ENCODE measurements around the gene USP22.

The USP22 gene

GRCh38 chr17:21021208-21021803 lies 21.5 kb downstream of the USP22 start:
- no peak for DNase-seq (ENCODE audit: low read depth, low spot score)

- no peak for DNase-seq (ENCODE audit: low read depth, low spot score)
Observed at GRCh38 chr17:21020622-21021021, 22.2 kb downstream of the USP22 start.

GRCh38 chr17:21019976-21020586 lies 22.7 kb downstream of the USP22 start:
- no peak for DNase-seq (ENCODE audit: low read depth, low spot score)

GRCh38 chr17:21018894-21019293 lies 23.9 kb downstream of the USP22 start:
- no peak for DNase-seq (ENCODE audit: low read depth, low spot score)

GRCh38 chr17:21017861-21018260 lies 24.9 kb downstream of the USP22 start:
- no peak for DNase-seq (ENCODE audit: low read depth, low spot score)

- no peak for DNase-seq (ENCODE audit: low read depth, low spot score)
Observed at GRCh38 chr17:21017256-21017655, 25.6 kb downstream of the USP22 start.

- no peak for DNase-seq (ENCODE audit: low read depth, low spot score)
Observed at GRCh38 chr17:21016826-21017225, 26.0 kb downstream of the USP22 start.

GRCh38 chr17:21015564-21015963 lies 27.2 kb downstream of the USP22 start:
- DNase-seq (ENCODE audit: low read depth, low spot score): no peak

- no peak for DNase-seq (ENCODE audit: low read depth, low spot score)
Observed at GRCh38 chr17:21014498-21014897, 28.3 kb downstream of the USP22 start.

GRCh38 chr17:21013983-21014382 lies 28.8 kb downstream of the USP22 start:
- no peak for DNase-seq (ENCODE audit: low read depth, low spot score)

GRCh38 chr17:21012736-21013135 lies 30.1 kb downstream of the USP22 start:
- DNase-seq (ENCODE audit: low read depth, low spot score): no peak

- no peak for DNase-seq (ENCODE audit: low read depth, low spot score)
Observed at GRCh38 chr17:21010705-21011596, 31.9 kb downstream of the USP22 start.

GRCh38 chr17:21008992-21009671 lies 33.7 kb downstream of the USP22 start:
- DNase-seq (ENCODE audit: low read depth, low spot score): no peak

GRCh38 chr17:21008160-21008915 lies 34.5 kb downstream of the USP22 start:
- DNase-seq (ENCODE audit: low read depth, low spot score): no peak

- DNase-seq (ENCODE audit: low read depth, low spot score): no peak
Observed at GRCh38 chr17:21007646-21008045, 35.2 kb downstream of the USP22 start.

GRCh38 chr17:21005803-21006202 lies 37.0 kb downstream of the USP22 start:
- no peak for DNase-seq (ENCODE audit: low read depth, low spot score)

GRCh38 chr17:21005367-21005766 lies 37.4 kb downstream of the USP22 start:
- DNase-seq (ENCODE audit: low read depth, low spot score): no peak

- no peak for DNase-seq (ENCODE audit: low read depth, low spot score)
Observed at GRCh38 chr17:21004016-21004930, 38.5 kb downstream of the USP22 start.

GRCh38 chr17:21003007-21003621 lies 39.7 kb downstream of the USP22 start:
- no peak for DNase-seq (ENCODE audit: low read depth, low spot score)

Measured in activated naive CD8-positive, alpha-beta T cell treated with anti-CD3 and anti-CD28 coated beads, Interleukin-2, amount 50 U/mL, for 16 hours (primary cell).